RWPE2 (cell line): ENCODE data around the gene KRT37.

Experiments used
- ATAC-seq: fragments of 200-7000 bp; cut with Tn5 transposase; 3 replicates; pipeline ENCODE4 v1.9.1; 2021; ENCODE audit warnings: low read depth
- DNase-seq: peaks from one replicate; pipeline ENCODE4 v3.0.0-alpha.2; 2020; ENCODE audit warnings: low spot score
- H3K27ac ChIP-seq: fragments of 450-650 bp; 2 replicates; pipeline ENCODE4 v1.5.1; 2017; ENCODE audit warnings: mild to moderate bottlenecking; ENCODE audit not compliant: poor library complexity, severe bottlenecking
- H3K27me3 ChIP-seq: fragments of 250-450 bp; sonication (Bioruptor Pico); 2 replicates; pipeline ENCODE4 v1.5.1; 2021; ENCODE audit warnings: mild to moderate bottlenecking, moderate library complexity; ENCODE audit not compliant: insufficient read depth, poor library complexity, severe bottlenecking
- H3K36me3 ChIP-seq: fragments of 250-450 bp; sonication (Bioruptor Pico); 2 replicates; pipeline ENCODE4 v1.5.1; 2020; ENCODE audit warnings: low read depth, mild to moderate bottlenecking, moderate library complexity
- H3K4me1 ChIP-seq: fragments of 250-450 bp; sonication (Bioruptor Pico); 2 replicates; pipeline ENCODE4 v1.5.1; 2021; ENCODE audit warnings: mild to moderate bottlenecking, moderate library complexity; ENCODE audit not compliant: insufficient read depth, poor library complexity, severe bottlenecking
- H3K4me3 ChIP-seq: fragments of 250-450 bp; sonication (Bioruptor Pico); 2 replicates; pipeline ENCODE4 v1.5.1; 2021; ENCODE audit warnings: mild to moderate bottlenecking, moderate library complexity; ENCODE audit not compliant: severe bottlenecking
- H3K9me3 ChIP-seq: fragments of 250-450 bp; sonication (Bioruptor Pico); 2 replicates; pipeline ENCODE4 v1.5.1; 2021; ENCODE audit warnings: mild to moderate bottlenecking, moderate library complexity; ENCODE audit not compliant: severe bottlenecking
- TF ChIP-seq, protein P1 (sequence below): fragments of 450-650 bp; IDR thresholded peaks from one replicate; pipeline ENCODE4 v1.5.1; 2017; ENCODE audit warnings: mild to moderate bottlenecking, moderate library complexity; ENCODE audit not compliant: poor library complexity, severe bottlenecking

Gene KRT37

DNA sequence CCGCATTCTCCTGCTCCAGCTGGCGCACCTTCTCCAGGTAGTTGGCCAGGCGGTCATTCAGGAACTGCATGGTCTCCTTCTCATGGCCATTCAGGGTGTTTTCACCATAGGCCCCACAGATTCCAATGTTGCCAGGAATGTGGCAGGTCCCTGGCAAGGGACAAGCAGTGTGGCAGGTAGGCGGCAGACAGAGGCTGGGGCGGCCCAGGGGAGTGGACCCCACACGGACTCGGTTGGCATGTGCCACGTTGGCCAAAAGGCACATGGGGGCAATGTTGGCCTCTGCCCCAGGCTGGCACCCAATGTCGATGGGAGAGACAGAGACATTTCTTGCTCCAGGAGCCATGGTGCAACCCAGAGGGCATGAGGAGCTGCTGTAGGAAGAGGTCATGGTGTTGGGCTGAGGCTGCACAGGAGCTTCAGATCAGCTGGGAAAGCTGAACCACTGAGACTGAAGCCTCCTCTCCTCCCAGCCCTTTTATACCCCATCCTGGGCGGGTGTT, 16.2 kb upstream of the KRT37 start, which contains the start of gene KRT38:
Gene KRT38, minus strand, starts transcription at position 453 of the 503 bp plus-strand sequence. Its CDS starts 62 bp downstream, at position 391.
- no peaks in the 10 kb centered on the region for H3K27me3 ChIP-seq
- H3K27ac ChIP-seq: no peak within 1 kb of the TSS
- no peaks in the 10 kb centered on the region for H3K36me3 ChIP-seq
- ATAC-seq: no peak
- H3K9me3 ChIP-seq: no peaks in the 10 kb centered on the region
- no peaks in the 10 kb centered on the region for H3K4me1 ChIP-seq
- DNase-seq: no peak
- H3K4me3 ChIP-seq: no peak within 1 kb of the TSS
- TF ChIP-seq, protein P1, sequence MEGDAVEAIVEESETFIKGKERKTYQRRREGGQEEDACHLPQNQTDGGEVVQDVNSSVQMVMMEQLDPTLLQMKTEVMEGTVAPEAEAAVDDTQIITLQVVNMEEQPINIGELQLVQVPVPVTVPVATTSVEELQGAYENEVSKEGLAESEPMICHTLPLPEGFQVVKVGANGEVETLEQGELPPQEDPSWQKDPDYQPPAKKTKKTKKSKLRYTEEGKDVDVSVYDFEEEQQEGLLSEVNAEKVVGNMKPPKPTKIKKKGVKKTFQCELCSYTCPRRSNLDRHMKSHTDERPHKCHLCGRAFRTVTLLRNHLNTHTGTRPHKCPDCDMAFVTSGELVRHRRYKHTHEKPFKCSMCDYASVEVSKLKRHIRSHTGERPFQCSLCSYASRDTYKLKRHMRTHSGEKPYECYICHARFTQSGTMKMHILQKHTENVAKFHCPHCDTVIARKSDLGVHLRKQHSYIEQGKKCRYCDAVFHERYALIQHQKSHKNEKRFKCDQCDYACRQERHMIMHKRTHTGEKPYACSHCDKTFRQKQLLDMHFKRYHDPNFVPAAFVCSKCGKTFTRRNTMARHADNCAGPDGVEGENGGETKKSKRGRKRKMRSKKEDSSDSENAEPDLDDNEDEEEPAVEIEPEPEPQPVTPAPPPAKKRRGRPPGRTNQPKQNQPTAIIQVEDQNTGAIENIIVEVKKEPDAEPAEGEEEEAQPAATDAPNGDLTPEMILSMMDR: no peak

- no peak for ATAC-seq
Observed at GRCh38 chr17:41439375-41439774, 15.0 kb upstream of the KRT37 start.

GRCh38 chr17:41437769-41438168, 13.4 kb upstream of the KRT37 start:
- H3K27me3 ChIP-seq: no peaks in the 10 kb centered on the region
- H3K9me3 ChIP-seq: no peaks in the 10 kb centered on the region
- DNase-seq (no peak), ATAC-seq (no peak)
- no peaks in the 10 kb centered on the region for H3K4me1 ChIP-seq
- TF ChIP-seq, protein P1: no peak
- H3K27ac ChIP-seq: no peak overlapping the region
- H3K4me3 ChIP-seq: no peak overlapping the region
- H3K36me3 ChIP-seq: no peaks in the 10 kb centered on the region

More at GRCh38 chr17:41439375-41439774, 15.0 kb upstream of the KRT37 start:
- Histone ChIP-seq H3K4me1 (no peaks in the 10 kb centered on the region), H3K27me3 (no peaks in the 10 kb centered on the region), H3K27ac (no peak overlapping the region), H3K4me3 (no peak overlapping the region), H3K36me3 (no peaks in the 10 kb centered on the region), H3K9me3 (no peaks in the 10 kb centered on the region)
- TF ChIP-seq, protein P1: no peak
- DNase-seq: no peak

DNA sequence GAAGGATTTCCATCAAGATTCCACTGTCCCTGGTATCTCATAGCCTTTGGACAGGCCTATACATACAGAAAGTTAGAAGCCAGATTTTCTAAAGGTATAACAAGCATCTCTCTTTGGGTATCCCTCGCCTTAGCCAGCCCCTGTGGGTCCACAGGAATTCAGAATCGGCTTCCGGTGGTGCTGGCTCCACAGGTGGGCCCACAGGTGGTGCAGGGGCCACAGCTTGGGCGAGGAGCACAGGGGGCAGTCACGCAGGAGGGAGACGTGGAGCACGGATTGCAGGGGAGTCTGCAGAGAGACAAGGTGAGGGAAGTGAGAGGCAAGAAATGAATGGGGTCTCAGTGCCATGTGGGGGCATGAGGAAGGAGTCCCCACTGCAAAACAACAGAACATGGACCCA, 12.9 kb upstream of the KRT37 start:
- Histone ChIP-seq H3K9me3 (no peaks in the 10 kb centered on the region), H3K36me3 (no peaks in the 10 kb centered on the region), H3K27me3 (no peaks in the 10 kb centered on the region), H3K4me1 (no peaks in the 10 kb centered on the region), H3K4me3 (no peak overlapping the region), H3K27ac (no peak overlapping the region)
- ATAC-seq: no peak
- TF ChIP-seq, protein P1: no peak
- no peak for DNase-seq

- Histone ChIP-seq H3K4me3 (no peak overlapping the region), H3K4me1 (no peaks in the 10 kb centered on the region), H3K27me3 (no peaks in the 10 kb centered on the region), H3K36me3 (no peaks in the 10 kb centered on the region), H3K27ac (no peak overlapping the region), H3K9me3 (no peaks in the 10 kb centered on the region)
- TF ChIP-seq, protein P1: no peak
- DNase-seq (no peak), ATAC-seq (no peak)
Observed at GRCh38 chr17:41434415-41434814, 10.0 kb upstream of the KRT37 start.
